HUES48 (cell line): ENCODE results near the gene SLC25A33.
"Not testable (repeated sequence)": the region's sequence is repeated elsewhere in the genome, so short reads cannot be mapped to it uniquely, and the experiment has no call there.

Experiments
- H3K27ac ChIP-seq: one replicate; pipeline ENCODE4 v1.7.0; 2013; ENCODE audit warnings: low read depth, low read length, inconsistent platforms
- H3K27me3 ChIP-seq: 2 replicates; pipeline ENCODE4 v1.6.1; 2013; ENCODE audit warnings: mild to moderate bottlenecking, low read length; ENCODE audit not compliant: control insufficient read depth, insufficient read depth
- H3K36me3 ChIP-seq: 2 replicates; pipeline ENCODE4 v1.6.1; 2013; ENCODE audit warnings: low read length; ENCODE audit not compliant: control insufficient read depth, insufficient read depth
- H3K4me1 ChIP-seq: 2 replicates; pipeline ENCODE4 v1.6.1; 2013; ENCODE audit warnings: mild to moderate bottlenecking, low read length; ENCODE audit not compliant: control insufficient read depth, insufficient read depth
- H3K4me3 ChIP-seq: 2 replicates; pipeline ENCODE4 v1.5.1; 2013; ENCODE audit warnings: mild to moderate bottlenecking, low read depth, low read length
- H3K9ac ChIP-seq: 2 replicates; pipeline ENCODE4 v1.6.1; 2013; ENCODE audit warnings: mild to moderate bottlenecking, low read depth, low read length, moderate library complexity
- H3K9me3 ChIP-seq: 2 replicates; pipeline ENCODE4 v1.6.1; 2013; ENCODE audit warnings: low read length; ENCODE audit not compliant: control insufficient read depth, insufficient read depth

Gene SLC25A33

GRCh38 chr1:9612871-9613624 is 73.8 kb downstream of the SLC25A33 start:
- peaks cover 41% of the 10 kb centered on the region for H3K36me3 ChIP-seq
- no peak overlapping the region for H3K4me3 ChIP-seq
- no peaks in the 10 kb centered on the region for H3K4me1 ChIP-seq

GRCh38 chr1:9613625-9614299 is 74.5 kb downstream of the SLC25A33 start:
- Histone ChIP-seq H3K9ac (no peak overlapping the region), H3K27me3 (no peaks in the 10 kb centered on the region), H3K9me3 (no peaks in the 10 kb centered on the region), H3K27ac (no peak overlapping the region), H3K4me1 (no peaks in the 10 kb centered on the region), H3K4me3 (no peak overlapping the region), H3K36me3 (peaks cover 41% of the 10 kb centered on the region)

More at GRCh38 chr1:9612871-9613624, 73.8 kb downstream of the SLC25A33 start:
- Histone ChIP-seq H3K27me3 (no peaks in the 10 kb centered on the region), H3K27ac (no peak overlapping the region), H3K9me3 (no peaks in the 10 kb centered on the region), H3K9ac (no peak overlapping the region)

GRCh38 chr1:9615316-9616063 is 76.2 kb downstream of the SLC25A33 start:
- Histone ChIP-seq H3K27me3 (no peaks in the 10 kb centered on the region), H3K9me3 (no peaks in the 10 kb centered on the region), H3K27ac (no peak overlapping the region), H3K36me3 (peaks cover 27% of the 10 kb centered on the region), H3K9ac (no peak overlapping the region), H3K4me1 (no peaks in the 10 kb centered on the region), H3K4me3 (no peak overlapping the region)

GRCh38 chr1:9618909-9619679 is 79.8 kb downstream of the SLC25A33 start:
- no peak overlapping the region; the same call in 1 of the 2 replicates for H3K9ac ChIP-seq

GRCh38 chr1:9621032-9621431 is 81.8 kb downstream of the SLC25A33 start:
- Histone ChIP-seq H3K27ac (no peak overlapping the region), H3K4me1 (no peaks in the 10 kb centered on the region), H3K27me3 (no peaks in the 10 kb centered on the region), H3K9me3 (no peaks in the 10 kb centered on the region), H3K9ac (no peak overlapping the region), H3K4me3 (no peak overlapping the region), H3K36me3 (no peaks in the 10 kb centered on the region)

More at GRCh38 chr1:9618909-9619679, 79.8 kb downstream of the SLC25A33 start:
- Histone ChIP-seq H3K4me3 (no peak overlapping the region), H3K9me3 (no peaks in the 10 kb centered on the region), H3K36me3 (no peaks in the 10 kb centered on the region), H3K4me1 (no peaks in the 10 kb centered on the region), H3K27ac (no peak overlapping the region), H3K27me3 (no peaks in the 10 kb centered on the region)

GRCh38 chr1:9624081-9624480 is 84.8 kb downstream of the SLC25A33 start:
- Histone ChIP-seq H3K27me3 (peaks cover 8% of the 10 kb centered on the region), H3K4me1 (no peaks in the 10 kb centered on the region), H3K9ac (no peak overlapping the region), H3K27ac (no peak overlapping the region), H3K36me3 (no peaks in the 10 kb centered on the region), H3K4me3 (no peak overlapping the region), H3K9me3 (no peaks in the 10 kb centered on the region)

- H3K27ac ChIP-seq, H3K4me3 ChIP-seq, H3K9me3 ChIP-seq, H3K4me1 ChIP-seq, H3K9ac ChIP-seq, H3K36me3 ChIP-seq, H3K27me3 ChIP-seq: not testable (repeated sequence)
Observed at GRCh38 chr1:9625030-9625429, 85.8 kb downstream of the SLC25A33 start.

GRCh38 chr1:9626201-9626608 is 86.9 kb downstream of the SLC25A33 start:
- Histone ChIP-seq H3K27ac (no peak overlapping the region), H3K9ac (no peak overlapping the region), H3K4me1 (no peaks in the 10 kb centered on the region), H3K9me3 (no peaks in the 10 kb centered on the region), H3K4me3 (no peak overlapping the region), H3K27me3 (peaks cover 8% of the 10 kb centered on the region), H3K36me3 (no peaks in the 10 kb centered on the region)

- no peaks in the 10 kb centered on the region for H3K36me3 ChIP-seq
- H3K4me3 ChIP-seq: no peak overlapping the region
- H3K27ac ChIP-seq: no peak overlapping the region
- no peak overlapping the region for H3K9ac ChIP-seq
- no peaks in the 10 kb centered on the region for H3K4me1 ChIP-seq
- no peaks in the 10 kb centered on the region for H3K9me3 ChIP-seq
- peaks cover 8% of the 10 kb centered on the region for H3K27me3 ChIP-seq
Observed at GRCh38 chr1:9628541-9629444, 89.5 kb downstream of the SLC25A33 start.
